Naive thymus-derived CD4-positive, alpha-beta T cell (primary cell): ENCODE measurements around the gene PRKCB. TPM values are rescaled to one million over a fixed set of nuclear protein-coding genes. Genes with fewer than 3 reads are reported as not detected.
A peak's percentile ranks its signal among the peaks of the same experiment; 100 is the strongest.

Experiments
- ATAC-seq: fragments of 150-1000 bp; cut with Tn5 transposase; 2 replicates; pipeline ENCODE4 v1.10.0; 2021; ENCODE audit warnings: mild to moderate bottlenecking, moderate library complexity
- CTCF ChIA-PET: fragments of 350-600 bp; sonication (Branson Sonifier 250); formaldehyde crosslinking; loops from one replicate; lab custom pipeline; 2021; ENCODE audit warnings: antibody characterized with exemption; lab: Charles Lee
- POLR2A ChIA-PET: fragments of 350-600 bp; sonication (Branson Sonifier 250); formaldehyde crosslinking; loops from one replicate; lab custom pipeline; 2021; ENCODE audit warnings: antibody characterized with exemption, inconsistent platforms; lab: Charles Lee
- DNase-seq, 9 donors: peaks; one replicate each; pipeline versions ENCODE4 v3.0.0 to v3.0.0-alpha.2; 2020 to 2022; ENCODE audit warnings: mixed read lengths in 1 of 9
- H3K27ac ChIP-seq: one replicate; pipeline ENCODE4 v1.7.0; 2013; ENCODE audit warnings: mild to moderate bottlenecking, low read depth, low read length, moderate library complexity
- H3K27me3 ChIP-seq, 2 donors: one replicate each; pipeline ENCODE4 v1.7.0; 2013; ENCODE audit warnings: low read length in 2 of 2, mild to moderate bottlenecking in 2 of 2, moderate library complexity in 2 of 2; ENCODE audit not compliant: control insufficient read depth in 2 of 2, insufficient read depth in 2 of 2
- H3K36me3 ChIP-seq, 3 experiments: 1 replicate in 2 of 3; 2 replicates in 1 of 3; pipeline ENCODE4 v1.7.0; 2013; ENCODE audit warnings: low read length in 3 of 3, mild to moderate bottlenecking in 3 of 3, moderate library complexity in 1 of 3; ENCODE audit not compliant: insufficient read depth in 3 of 3, control insufficient read depth in 2 of 3
- H3K4me1 ChIP-seq, 2 donors: one replicate each; pipeline ENCODE4 v1.7.0; 2013; ENCODE audit warnings: low read length in 2 of 2, mild to moderate bottlenecking in 2 of 2, moderate library complexity in 1 of 2; ENCODE audit not compliant: control insufficient read depth in 2 of 2, insufficient read depth in 2 of 2
- H3K4me3 ChIP-seq: 2 replicates; pipeline ENCODE4 v1.7.0; 2013; ENCODE audit warnings: mild to moderate bottlenecking, low read length
- H3K9me3 ChIP-seq, 3 experiments: 1 replicate in 2 of 3; 2 replicates in 1 of 3; pipeline ENCODE4 v1.7.0; 2013; ENCODE audit warnings: low read length in 3 of 3; ENCODE audit not compliant: control insufficient read depth in 2 of 3
- H3K27ac Mint-ChIP-seq, 9 donors: one replicate each; pipeline ENCODE4 v1.8.0; 2020 to 2022; ENCODE audit warnings: mixed read lengths in 9 of 9, mild to moderate bottlenecking in 8 of 9, moderate library complexity in 5 of 9, inconsistent platforms in 2 of 9
- H3K27me3 Mint-ChIP-seq, 5 donors: one replicate each; pipeline ENCODE4 v1.8.0; 2021 to 2022; ENCODE audit warnings: mixed read lengths in 5 of 5, mild to moderate bottlenecking in 1 of 5
- H3K36me3 Mint-ChIP-seq, 5 donors: one replicate each; pipeline ENCODE4 v1.8.0; 2020 to 2022; ENCODE audit warnings: mixed read lengths in 5 of 5, mild to moderate bottlenecking in 3 of 5, inconsistent platforms in 1 of 5
- H3K4me1 Mint-ChIP-seq, 7 donors: one replicate each; pipeline ENCODE4 v1.8.0; 2020 to 2022; ENCODE audit warnings: mixed read lengths in 7 of 7, mild to moderate bottlenecking in 3 of 7, inconsistent platforms in 1 of 7
- H3K4me3 Mint-ChIP-seq, 10 donors: one replicate each; pipeline ENCODE4 v1.8.0; 2020 to 2022; ENCODE audit warnings: mild to moderate bottlenecking in 10 of 10, mixed read lengths in 10 of 10, moderate library complexity in 6 of 10, inconsistent platforms in 2 of 10
- H3K9me3 Mint-ChIP-seq, 11 donors: one replicate each; pipeline ENCODE4 v1.8.0; 2020 to 2022; ENCODE audit warnings: mixed read lengths in 11 of 11, mild to moderate bottlenecking in 4 of 11, inconsistent platforms in 1 of 11, moderate library complexity in 1 of 11
- intact Hi-C, 2 donors: fragments of 100-400 bp; cut with micrococcal nuclease; formaldehyde crosslinking; loops; one replicate each; pipeline ENCODE4 v1.15.1; 2023
- polyA plus RNA-seq, 2 donors: library from polyadenylated mRNA; unstranded; fragments of 300-500 nt; fragmentation: Illumina TruSeq; gene quantifications; one replicate each; pipeline ENCODE4 v1.2.3, GENCODE V29; 2021
- total RNA-seq, 6 experiments: library from RNA in 5 of 6; stranded (reverse) in 5 of 6; gene quantifications; 1 replicate in 5 of 6; 2 replicates in 1 of 6; pipeline ENCODE4 v1.2.3 and lab custom pipeline; 2021 to 2026

The PRKCB gene
- total and polyA plus RNA-seq, 7 experiments from 2014 or later = 32.4 to 180 (median 72.9) TPM

DNA sequence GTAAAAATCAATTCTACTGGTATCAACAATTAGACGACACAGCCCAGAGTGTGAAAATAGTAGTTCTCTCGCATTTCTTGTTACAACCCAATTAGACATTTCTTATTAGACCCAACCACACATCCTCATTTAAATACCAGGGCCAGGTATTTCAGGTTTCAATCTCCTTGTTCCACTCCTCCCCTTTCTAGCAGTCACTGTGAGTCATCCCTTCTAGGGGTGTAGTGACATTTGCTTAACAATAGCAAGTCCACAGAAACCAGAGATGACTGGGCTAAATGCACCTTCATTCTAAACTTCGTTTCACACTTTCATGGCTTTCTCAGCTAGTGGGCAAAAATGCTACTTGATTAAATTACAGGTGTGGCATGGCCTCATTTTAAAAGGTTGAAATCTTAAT, 303.5 kb downstream of the PRKCB start:
- POLR2A ChIA-PET = no interaction called here

GRCh38 chr16:24140730-24141129, 304.9 kb downstream of the PRKCB start:
- ChIA-PET CTCF (no interaction called here), POLR2A (no interaction called here)
- Mint-ChIP-seq H3K9me3 (peaks cover 0 to 2% (median 0%) of the 10 kb centered on the region in 11 donors), H3K27ac (no peak overlapping the region), H3K4me3 (no peak overlapping the region), H3K36me3 (peaks cover 15 to 60% (median 30%) of the 10 kb centered on the region in 5 donors), H3K4me1 (peaks cover 0 to 21% (median 9%) of the 10 kb centered on the region in 7 donors), H3K27me3 (no peaks in the 10 kb centered on the region)
- no peak for DNase-seq
- no peaks in the 10 kb centered on the region for H3K27me3 ChIP-seq
- no peaks in the 10 kb centered on the region for H3K9me3 ChIP-seq
- no peak overlapping the region for H3K27ac ChIP-seq
- intact Hi-C loops = no loop called here
- no peaks in the 10 kb centered on the region for H3K4me1 ChIP-seq
- peaks cover 0 to 7% (median 0%) of the 10 kb centered on the region in 3 experiments for H3K36me3 ChIP-seq
- no peak overlapping the region for H3K4me3 ChIP-seq
- ATAC-seq = no peak

More for the DNA sequence above, 303.5 kb downstream of the PRKCB start:
- no peak overlapping the region for H3K27ac Mint-ChIP-seq
- Histone ChIP-seq H3K36me3 (peaks cover 0 to 4% (median 0%) of the 10 kb centered on the region in 3 experiments), H3K4me1 (no peaks in the 10 kb centered on the region), H3K27me3 (no peaks in the 10 kb centered on the region), H3K4me3 (no peak overlapping the region), H3K27ac (no peak overlapping the region), H3K9me3 (no peaks in the 10 kb centered on the region)
- peaks cover 12 to 49% (median 24%) of the 10 kb centered on the region in 5 donors for H3K36me3 Mint-ChIP-seq
- H3K27me3 Mint-ChIP-seq = no peaks in the 10 kb centered on the region
- DNase-seq = no peak
- CTCF ChIA-PET = no interaction called here
- intact Hi-C loops = no loop called here
- no peak for ATAC-seq
- peaks cover 0 to 2% (median 0%) of the 10 kb centered on the region in 11 donors for H3K9me3 Mint-ChIP-seq
- peaks cover 0 to 15% (median 4%) of the 10 kb centered on the region in 7 donors for H3K4me1 Mint-ChIP-seq
- no peak overlapping the region for H3K4me3 Mint-ChIP-seq

GRCh38 chr16:24141466-24141865, 305.7 kb downstream of the PRKCB start:
- DNase-seq (no peak), ATAC-seq (no peak)
- CTCF ChIA-PET = no interaction called here
- no peak overlapping the region for H3K4me3 Mint-ChIP-seq
- POLR2A ChIA-PET = no interaction called here
- intact Hi-C loops = no loop called here
- H3K36me3 Mint-ChIP-seq = peaks cover 8 to 58% (median 32%) of the 10 kb centered on the region in 5 donors
- no peak overlapping the region for H3K4me3 ChIP-seq
- H3K27me3 Mint-ChIP-seq = no peaks in the 10 kb centered on the region
- H3K27me3 ChIP-seq = no peaks in the 10 kb centered on the region
- H3K9me3 Mint-ChIP-seq = peaks cover 0 to 2% (median 0%) of the 10 kb centered on the region in 11 donors
- no peaks in the 10 kb centered on the region for H3K4me1 ChIP-seq
- peaks cover 0 to 8% (median 0%) of the 10 kb centered on the region in 3 experiments for H3K36me3 ChIP-seq
- no peak overlapping the region for H3K27ac ChIP-seq
- H3K27ac Mint-ChIP-seq = peak overlapping the region in 2 of 9 donors; percentile 41 to 59
- H3K4me1 Mint-ChIP-seq = peaks cover 0 to 19% (median 9%) of the 10 kb centered on the region in 7 donors
- no peaks in the 10 kb centered on the region for H3K9me3 ChIP-seq

- peaks cover 8 to 57% (median 32%) of the 10 kb centered on the region in 5 donors for H3K36me3 Mint-ChIP-seq
- DNase-seq (no peak), ATAC-seq (no peak)
- intact Hi-C loops = no loop called here
- peaks cover 0 to 2% (median 0%) of the 10 kb centered on the region in 11 donors for H3K9me3 Mint-ChIP-seq
- no peak overlapping the region for H3K4me3 ChIP-seq
- no peaks in the 10 kb centered on the region for H3K4me1 ChIP-seq
- no peaks in the 10 kb centered on the region for H3K27me3 ChIP-seq
- H3K27ac ChIP-seq = no peak overlapping the region
- peak overlapping the region in 2 of 9 donors; percentile 41 to 59 for H3K27ac Mint-ChIP-seq
- H3K27me3 Mint-ChIP-seq = no peaks in the 10 kb centered on the region
- H3K4me1 Mint-ChIP-seq = peaks cover 0 to 19% (median 9%) of the 10 kb centered on the region in 7 donors
- H3K4me3 Mint-ChIP-seq = no peak overlapping the region
- ChIA-PET CTCF (no interaction called here), POLR2A (no interaction called here)
- H3K36me3 ChIP-seq = peaks cover 0 to 8% (median 0%) of the 10 kb centered on the region in 3 experiments
- H3K9me3 ChIP-seq = no peaks in the 10 kb centered on the region
Measured at GRCh38 chr16:24141917-24142316, 306.1 kb downstream of the PRKCB start.

- Mint-ChIP-seq H3K36me3 (peaks cover 4 to 40% (median 20%) of the 10 kb centered on the region in 5 donors), H3K4me1 (peaks cover 9 to 51% (median 35%) of the 10 kb centered on the region in 7 donors), H3K27ac (peak overlapping the region in 3 of 9 donors; percentile 20 to 75 (median 43)), H3K9me3 (peaks cover 0 to 2% (median 0%) of the 10 kb centered on the region in 11 donors), H3K27me3 (no peaks in the 10 kb centered on the region), H3K4me3 (no peak overlapping the region)
- DNase-seq (no peak), ATAC-seq (no peak)
- Histone ChIP-seq H3K4me3 (no peak overlapping the region), H3K27me3 (no peaks in the 10 kb centered on the region), H3K4me1 (peaks cover 0 to 5% of the 10 kb centered on the region in 2 donors), H3K27ac (no peak overlapping the region), H3K36me3 (peaks cover 0 to 8% (median 0%) of the 10 kb centered on the region in 3 experiments), H3K9me3 (no peaks in the 10 kb centered on the region)
- intact Hi-C loops = no loop called here
- CTCF ChIA-PET = no interaction called here
- POLR2A ChIA-PET = no interaction called here
Measured at GRCh38 chr16:24145927-24146326, 310.1 kb downstream of the PRKCB start.

DNA sequence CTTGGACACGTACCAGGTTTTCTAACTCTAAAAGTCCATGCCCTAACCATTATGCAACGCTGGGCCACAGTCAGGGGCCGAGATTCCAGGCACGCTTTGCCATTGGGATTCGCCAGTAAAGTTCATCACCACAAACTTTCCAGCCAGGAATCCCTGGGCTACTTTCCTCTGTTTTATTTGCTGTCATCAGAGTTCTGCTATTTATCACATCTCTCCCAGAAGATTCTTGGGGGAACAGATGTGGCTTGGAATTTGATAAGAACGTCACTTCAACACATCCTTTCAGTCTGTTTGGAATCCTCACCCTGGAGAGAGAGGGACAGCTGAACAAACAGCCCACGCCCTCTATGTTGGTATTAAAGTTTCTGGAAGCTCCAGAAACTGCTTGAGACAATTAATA, 310.7 kb downstream of the PRKCB start:
- H3K36me3 Mint-ChIP-seq = peaks cover 4 to 39% (median 23%) of the 10 kb centered on the region in 5 donors
- Histone ChIP-seq H3K27me3 (no peaks in the 10 kb centered on the region), H3K9me3 (no peaks in the 10 kb centered on the region), H3K27ac (no peak overlapping the region), H3K36me3 (peaks cover 0 to 8% (median 0%) of the 10 kb centered on the region in 3 experiments), H3K4me3 (no peak overlapping the region), H3K4me1 (peaks cover 0 to 10% of the 10 kb centered on the region in 2 donors)
- H3K27me3 Mint-ChIP-seq = no peaks in the 10 kb centered on the region
- H3K4me1 Mint-ChIP-seq = peaks cover 15 to 57% (median 41%) of the 10 kb centered on the region in 7 donors
- ATAC-seq (no peak), DNase-seq (no peak)
- no peak overlapping the region for H3K4me3 Mint-ChIP-seq
- CTCF ChIA-PET = no interaction called here
- peak overlapping the region in 1 of 9 donors; percentile 18 for H3K27ac Mint-ChIP-seq
- POLR2A ChIA-PET = no interaction called here
- H3K9me3 Mint-ChIP-seq = peaks cover 0 to 2% (median 0%) of the 10 kb centered on the region in 11 donors
- intact Hi-C loops = no loop called here

DNA sequence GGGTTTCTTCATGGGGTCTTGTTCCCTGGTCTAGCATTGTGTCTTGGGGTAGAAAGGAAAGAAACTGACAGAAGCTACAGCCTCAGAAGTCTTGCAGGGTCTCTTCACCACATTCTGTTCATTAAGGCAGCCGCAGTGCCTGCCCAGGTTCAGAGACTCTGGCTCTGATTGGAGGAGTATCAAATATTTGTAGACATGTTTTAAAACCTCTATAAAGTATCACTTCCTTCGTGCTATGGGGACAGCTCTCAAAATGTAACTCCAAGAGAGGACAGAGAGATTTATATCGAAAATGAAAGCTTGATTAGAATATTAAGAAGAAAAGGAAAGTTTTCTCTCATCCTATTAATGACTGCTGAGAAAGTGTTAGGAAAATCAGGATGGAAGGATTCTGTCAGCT, 313.3 kb downstream of the PRKCB start:
- Mint-ChIP-seq H3K4me1 (peaks cover 25 to 64% (median 58%) of the 10 kb centered on the region in 7 donors), H3K4me3 (no peak overlapping the region), H3K9me3 (peaks cover 0 to 2% (median 0%) of the 10 kb centered on the region in 11 donors), H3K27ac (peak overlapping the region in 8 of 9 donors; percentile 34 to 85 (median 48)), H3K27me3 (no peaks in the 10 kb centered on the region), H3K36me3 (peaks cover 4 to 28% (median 20%) of the 10 kb centered on the region in 5 donors)
- DNase-seq = no peak
- Histone ChIP-seq H3K27ac (no peak overlapping the region), H3K36me3 (peaks cover 0 to 8% (median 0%) of the 10 kb centered on the region in 3 experiments), H3K9me3 (no peaks in the 10 kb centered on the region), H3K4me1 (peaks cover 0 to 16% of the 10 kb centered on the region in 2 donors), H3K27me3 (no peaks in the 10 kb centered on the region), H3K4me3 (no peak overlapping the region)
- intact Hi-C loops = no loop called here
- CTCF ChIA-PET = interaction anchor here (0.6 kb wide), 1 partner anchor 757 kb away, joined by 4 read pairs; no protein-coding TSS in a partner anchor
- no peak for ATAC-seq
- POLR2A ChIA-PET = interaction anchor here (0.7 to 0.8 kb wide), 2 partner anchors 47 to 782 kb away, joined by 3 read pairs; no protein-coding TSS in a partner anchor
